Ovary (tissue), 9 donors: ENCODE data around the gene MGME1. TPM values are rescaled to one million over a fixed set of nuclear protein-coding genes. Genes with fewer than 3 reads are reported as not detected.

Source experiments
- DNase-seq, 5 donors: peaks; one replicate each; pipeline ENCODE4 v3.0.0-alpha.2; 2019 to 2020
- H3K27ac ChIP-seq, 2 donors: fragments of 200-600 bp; one replicate each; pipeline versions ENCODE4 v1.5.1 to v1.8.0; 2019 to 2022
- H3K27me3 ChIP-seq: fragments of 200-600 bp; one replicate; pipeline ENCODE4 v1.8.0; 2022
- H3K36me3 ChIP-seq: fragments of 200-600 bp; sonication (generic); one replicate; pipeline ENCODE4 v1.5.1; 2019
- H3K4me1 ChIP-seq: one replicate; pipeline ENCODE4 v1.8.1; 2013; ENCODE audit warnings: mild to moderate bottlenecking, moderate library complexity; ENCODE audit not compliant: insufficient read depth
- H3K4me3 ChIP-seq: fragments of 200-600 bp; sonication (generic); one replicate; pipeline ENCODE4 v1.5.1; 2017
- H3K9me3 ChIP-seq, 2 donors: fragments of 200-600 bp in 1 of 2; sonication (generic) in 1 of 2; one replicate each; pipeline versions ENCODE4 v1.5.1 to v1.8.1; 2013 to 2019; ENCODE audit warnings: mild to moderate bottlenecking in 1 of 2, moderate library complexity in 1 of 2
- CTCF ChIP-seq, 3 donors: fragments of 450-650 bp in 2 of 3; fragments of 200-600 bp in 1 of 3; IDR thresholded peaks; one replicate each; pipeline versions ENCODE4 v1.5.1 to v1.8.0; 2016 to 2022; ENCODE audit warnings: antibody characterized with exemption in 3 of 3, mild to moderate bottlenecking in 1 of 3
- EP300 ChIP-seq: sonication (generic); formaldehyde crosslinking; IDR thresholded peaks from one replicate; pipeline ENCODE4 v1.6.1; 2017; ENCODE audit warnings: antibody characterized with exemption
- POLR2A ChIP-seq: fragments of 450-650 bp; IDR thresholded peaks from one replicate; pipeline ENCODE4 v1.6.1; 2017; ENCODE audit warnings: antibody characterized with exemption, mild to moderate bottlenecking, moderate library complexity
- WGBS, 3 donors: extraction: QIAGEN DNeasy Blood & Tissue Kit in 1 of 3; methylation state at CpG; one replicate each; pipeline versions ENCODE4 v1.1.5 to v1.1.7; 2013 to 2017; 5-methylcytosine and 5-hydroxymethylcytosine counted together
- intact Hi-C, 4 donors: fragments of 100-400 bp; cut with DNase I; formaldehyde crosslinking; loops; one replicate each; pipeline versions ENCODE4 v1.11.0 to v1.15.1; 2022 to 2023
- polyA plus RNA-seq, 2 donors: library from polyadenylated mRNA; stranded (reverse); fragments of 200-250 nt in 1 of 2; fragments of 350-450 nt in 1 of 2; fragmentation: Illumina TruSeq in 1 of 2; extraction: RNeasy Lipid Tissue Mini Kit (QIAGEN cat#74804) in 1 of 2; gene quantifications; one replicate each; pipeline ENCODE4 v1.2.3, GENCODE V29; 2013 to 2014
- total RNA-seq, 7 donors: library from RNA; depleted of rRNA in 2 of 7; stranded (reverse); fragments of >200 nt in 2 of 7; fragmentation: NEBNext Ultra II Directional in 3 of 7; extraction: Animal tissue kit (Norgen Biotek cat#: 25700) in 3 of 7; gene quantifications; one replicate each; pipeline versions ENCODE4 v1.1.0 to v1.2.4, GENCODE V29; 2016 to 2023
- donor health status: DM: no; HTN: no; CAD: no; lungs with moderate emphysema.
- donor health status: DM: no; HTN: no; CAD: no.
- donor health status: Bipolar disorder and iron deficiency.
- donor health status: DM: yes; HTN: yes; CAD: no.
- donor health status: DM: no; HTN: no; CAD: no.
- donor health status: DM: yes; HTN: yes; CAD: no.

Gene MGME1
- total and polyA plus RNA-seq, 9 donors: 5.1 to 11.9 (median 8.3) TPM

GRCh38 chr20:17987988-17988387 lies 19.2 kb downstream of the MGME1 start:
- intact Hi-C loops: no loop called here
- no peak for TF ChIP-seq EP300
- TF ChIP-seq CTCF (IDR thresholded peaks at IDR 0.05): no peak
- no peak for TF ChIP-seq POLR2A
- no peaks in the 10 kb centered on the region for H3K4me1 ChIP-seq

GRCh38 chr20:17990278-17990972 lies 21.6 kb downstream of the MGME1 start:
- no peak for TF ChIP-seq CTCF (IDR thresholded peaks at IDR 0.05)
- TF ChIP-seq POLR2A: no peak
- TF ChIP-seq EP300: no peak
- intact Hi-C loops: loop anchor here in 3 of 4 donors (5.0 to 10.0 kb wide), 3 partner anchors 456 to 486 kb away; partner anchors contain the start of gene BFSP1 (in 1 of the 3)
- no peaks in the 10 kb centered on the region for H3K27me3 ChIP-seq
- 88 to 95% (median 90%) methylated on average over 10 of the region's 10 CpGs for WGBS, 3 donors
- DNase-seq: no peak
- no peaks in the 10 kb centered on the region for H3K4me1 ChIP-seq
- no peak overlapping the region for H3K4me3 ChIP-seq
- H3K36me3 ChIP-seq: no peaks in the 10 kb centered on the region
- no peaks in the 10 kb centered on the region for H3K9me3 ChIP-seq
- no peak overlapping the region for H3K27ac ChIP-seq

More at GRCh38 chr20:17987988-17988387, 19.2 kb downstream of the MGME1 start:
- Histone ChIP-seq H3K27ac (no peak overlapping the region), H3K36me3 (no peaks in the 10 kb centered on the region), H3K9me3 (no peaks in the 10 kb centered on the region), H3K4me3 (no peak overlapping the region), H3K27me3 (no peaks in the 10 kb centered on the region)
- DNase-seq: no peak
- WGBS, 3 donors: 93 to 97% (median 94%) methylated on average over 3 of the region's 3 CpGs

DNA sequence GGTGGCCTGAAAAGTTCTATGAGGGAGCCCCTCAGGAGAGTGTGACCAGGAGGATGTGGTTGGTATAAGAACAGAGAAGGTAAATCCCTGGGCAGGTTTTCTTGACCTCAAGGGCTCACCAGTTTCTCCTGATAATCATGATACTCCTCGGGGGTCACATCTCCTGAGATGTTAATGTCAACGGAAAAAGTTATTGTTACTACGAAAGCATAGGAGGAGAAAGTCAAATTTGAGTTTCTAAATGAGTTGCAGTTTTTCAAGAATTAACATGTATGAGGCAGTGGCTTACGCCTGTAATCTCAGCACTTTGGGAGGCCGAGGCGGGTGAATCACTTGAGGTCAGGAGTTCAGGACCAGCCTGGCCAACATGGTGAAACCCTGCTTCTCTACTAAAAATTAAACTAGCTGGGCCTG lies 23.4 kb downstream of the MGME1 start:
- Histone ChIP-seq H3K4me1 (no peaks in the 10 kb centered on the region), H3K9me3 (no peaks in the 10 kb centered on the region), H3K27ac (no peak overlapping the region), H3K36me3 (no peaks in the 10 kb centered on the region), H3K27me3 (no peaks in the 10 kb centered on the region), H3K4me3 (no peak overlapping the region)
- DNase-seq: no peak
- 64 to 82% (median 66%) methylated on average over 6 of the region's 6 CpGs for WGBS, 3 donors
- intact Hi-C loops: loop anchor here in 3 of 4 donors (5.0 to 10.0 kb wide), 3 partner anchors 457 to 487 kb away; partner anchors contain the start of gene BFSP1 (in 1 of the 3)
- TF ChIP-seq POLR2A (no peak), EP300 (no peak), CTCF (IDR thresholded peaks at IDR 0.05) (no peak)

DNA sequence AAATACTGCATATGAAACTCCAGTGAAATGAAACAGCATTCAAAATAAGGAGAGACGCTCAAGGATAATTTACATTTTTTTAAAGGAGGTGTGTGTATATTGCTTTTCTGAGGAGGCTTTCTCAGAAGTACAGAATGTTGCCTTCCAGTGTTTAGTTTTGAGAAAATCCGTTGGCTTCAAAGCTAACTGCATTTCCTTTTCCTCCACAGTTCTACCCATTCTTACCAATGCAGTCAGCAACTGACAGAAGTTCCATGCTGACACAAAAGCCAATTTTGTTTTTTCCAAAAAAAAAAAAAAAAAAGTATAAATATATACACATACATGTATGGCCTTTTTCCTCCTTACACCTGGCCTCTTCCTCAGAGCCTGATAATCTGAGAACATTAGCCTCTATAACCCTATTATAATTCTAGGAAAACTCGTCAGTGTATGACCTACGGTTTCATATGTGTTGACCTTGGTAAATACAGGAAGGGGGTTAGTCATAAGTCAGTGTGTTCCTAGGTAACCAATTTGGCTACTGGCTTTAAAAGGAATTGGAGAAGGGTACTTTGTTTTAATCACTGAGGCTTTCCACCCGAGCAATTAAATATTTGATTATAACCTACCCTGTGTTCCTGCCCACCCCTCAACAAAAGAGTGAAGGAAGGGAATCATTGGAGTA lies 24.2 kb downstream of the MGME1 start:
- H3K4me1 ChIP-seq: no peaks in the 10 kb centered on the region
- no peaks in the 10 kb centered on the region for H3K27me3 ChIP-seq
- DNase-seq: no peak
- no peak for TF ChIP-seq POLR2A
- TF ChIP-seq CTCF (IDR thresholded peaks at IDR 0.05): no peak
- no peak for TF ChIP-seq EP300
- H3K36me3 ChIP-seq: no peaks in the 10 kb centered on the region
- WGBS, 3 donors: 41 to 51% (median 46%) methylated on average over 5 of the region's 5 CpGs
- intact Hi-C loops: loop anchor here in 3 of 4 donors (5.0 to 10.0 kb wide), 3 partner anchors 458 to 488 kb away; partner anchors contain the start of gene BFSP1 (in 1 of the 3)
- H3K27ac ChIP-seq: no peak overlapping the region
- H3K9me3 ChIP-seq: no peaks in the 10 kb centered on the region
- H3K4me3 ChIP-seq: no peak overlapping the region
